Osteoblast (primary cell): Measurements from ENCODE around the gene LAD1. TPM values are rescaled to one million over a fixed set of nuclear protein-coding genes. Genes with fewer than 3 reads are reported as not detected.

ENCODE experiments used
- DNase-seq: peaks from one replicate; pipeline ENCODE4 v3.0.0; 2011; ENCODE audit warnings: low spot score, mixed read lengths; ENCODE audit not compliant: insufficient read length; ENCODE audit errors: missing footprints
- H2AFZ ChIP-seq: 2 replicates; pipeline ENCODE4 v1.6.0; 2011; ENCODE audit warnings: mild to moderate bottlenecking, low read length
- H3K27ac ChIP-seq: 2 replicates; pipeline ENCODE4 v1.5.1; 2011; ENCODE audit warnings: mild to moderate bottlenecking, low read depth, low read length, moderate library complexity
- H3K27me3 ChIP-seq: 2 replicates; pipeline ENCODE4 v1.6.0; 2012; ENCODE audit warnings: mild to moderate bottlenecking, control low read depth, inconsistent platforms, low read length, moderate library complexity; ENCODE audit not compliant: insufficient read depth
- H3K36me3 ChIP-seq: 2 replicates; pipeline ENCODE4 v1.5.1; 2011; ENCODE audit warnings: mild to moderate bottlenecking, low read length, control low read depth, moderate library complexity; ENCODE audit not compliant: insufficient read depth
- H3K4me1 ChIP-seq: 2 replicates; pipeline ENCODE4 v1.5.1; 2011; ENCODE audit warnings: mild to moderate bottlenecking, low read length, control low read depth, moderate library complexity; ENCODE audit not compliant: insufficient read depth
- H3K4me2 ChIP-seq: 2 replicates; pipeline ENCODE4 v1.6.0; 2011; ENCODE audit warnings: mild to moderate bottlenecking, low read length; ENCODE audit not compliant: insufficient read depth
- H3K4me3 ChIP-seq: fragments of 200-600 bp; sonication (generic); 3 replicates; pipeline ENCODE4 v1.5.1; 2012; ENCODE audit warnings: mild to moderate bottlenecking, low read length, inconsistent platforms; ENCODE audit not compliant: insufficient read depth
- H3K79me2 ChIP-seq: 2 replicates; pipeline ENCODE4 v1.6.0; 2012; ENCODE audit warnings: mild to moderate bottlenecking, low read length, control low read depth, inconsistent platforms; ENCODE audit not compliant: insufficient read depth
- H3K9me3 ChIP-seq: 2 replicates; pipeline ENCODE4 v1.5.1; 2011; ENCODE audit warnings: low read depth, low read length, control low read depth
- H4K20me1 ChIP-seq: 2 replicates; pipeline ENCODE4 v1.6.0; 2012; ENCODE audit warnings: mild to moderate bottlenecking, low read length, control low read depth; ENCODE audit not compliant: insufficient read depth
- total RNA-seq: library from RNA; depleted of rRNA; stranded (reverse); fragments of >200 nt; gene quantifications from 2 replicates; pipeline ENCODE4 v1.2.3, GENCODE V29; 2012
- TF ChIP-seq, protein P1 (sequence below): IDR thresholded peaks from 2 replicates; pipeline ENCODE4 v1.5.1; 2011; ENCODE audit warnings: mild to moderate bottlenecking, low read depth, low read length, moderate library complexity; ENCODE audit errors: extremely low read depth

The LAD1 gene
- total RNA-seq, 1 donor: not detected

DNA sequence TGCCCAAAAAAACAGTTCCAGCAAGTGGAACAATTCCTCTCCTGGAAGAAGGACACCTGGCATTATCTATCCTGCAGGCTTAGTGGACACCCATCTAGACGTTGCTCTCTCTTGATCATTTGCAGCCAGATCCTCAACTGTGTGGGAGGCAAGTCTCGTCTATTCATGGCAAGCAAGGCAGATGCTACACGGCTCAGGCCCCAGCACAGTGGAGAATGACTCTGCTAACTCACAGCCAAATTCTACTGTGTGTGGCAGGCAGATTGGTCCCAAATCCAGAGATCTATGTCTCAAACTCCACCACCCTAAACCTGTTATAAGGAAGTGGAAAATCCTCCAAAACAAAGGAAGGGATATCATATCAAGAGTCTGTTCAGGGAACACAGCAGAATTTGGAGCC is 28.6 kb downstream of the LAD1 start:
- H3K4me3 ChIP-seq: no peak overlapping the region
- H3K9me3 ChIP-seq: no peaks in the 10 kb centered on the region
- H3K4me2 ChIP-seq: no peak overlapping the region
- H3K27me3 ChIP-seq: peaks cover 83% of the 10 kb centered on the region
- no peak overlapping the region for H3K27ac ChIP-seq
- no peaks in the 10 kb centered on the region for H4K20me1 ChIP-seq
- no peak overlapping the region for H2AFZ ChIP-seq
- TF ChIP-seq, protein P1, sequence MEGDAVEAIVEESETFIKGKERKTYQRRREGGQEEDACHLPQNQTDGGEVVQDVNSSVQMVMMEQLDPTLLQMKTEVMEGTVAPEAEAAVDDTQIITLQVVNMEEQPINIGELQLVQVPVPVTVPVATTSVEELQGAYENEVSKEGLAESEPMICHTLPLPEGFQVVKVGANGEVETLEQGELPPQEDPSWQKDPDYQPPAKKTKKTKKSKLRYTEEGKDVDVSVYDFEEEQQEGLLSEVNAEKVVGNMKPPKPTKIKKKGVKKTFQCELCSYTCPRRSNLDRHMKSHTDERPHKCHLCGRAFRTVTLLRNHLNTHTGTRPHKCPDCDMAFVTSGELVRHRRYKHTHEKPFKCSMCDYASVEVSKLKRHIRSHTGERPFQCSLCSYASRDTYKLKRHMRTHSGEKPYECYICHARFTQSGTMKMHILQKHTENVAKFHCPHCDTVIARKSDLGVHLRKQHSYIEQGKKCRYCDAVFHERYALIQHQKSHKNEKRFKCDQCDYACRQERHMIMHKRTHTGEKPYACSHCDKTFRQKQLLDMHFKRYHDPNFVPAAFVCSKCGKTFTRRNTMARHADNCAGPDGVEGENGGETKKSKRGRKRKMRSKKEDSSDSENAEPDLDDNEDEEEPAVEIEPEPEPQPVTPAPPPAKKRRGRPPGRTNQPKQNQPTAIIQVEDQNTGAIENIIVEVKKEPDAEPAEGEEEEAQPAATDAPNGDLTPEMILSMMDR: no peak
- H3K4me1 ChIP-seq: no peaks in the 10 kb centered on the region
- H3K79me2 ChIP-seq: no peaks in the 10 kb centered on the region
- DNase-seq: peak; percentile 39
- no peaks in the 10 kb centered on the region for H3K36me3 ChIP-seq

DNA sequence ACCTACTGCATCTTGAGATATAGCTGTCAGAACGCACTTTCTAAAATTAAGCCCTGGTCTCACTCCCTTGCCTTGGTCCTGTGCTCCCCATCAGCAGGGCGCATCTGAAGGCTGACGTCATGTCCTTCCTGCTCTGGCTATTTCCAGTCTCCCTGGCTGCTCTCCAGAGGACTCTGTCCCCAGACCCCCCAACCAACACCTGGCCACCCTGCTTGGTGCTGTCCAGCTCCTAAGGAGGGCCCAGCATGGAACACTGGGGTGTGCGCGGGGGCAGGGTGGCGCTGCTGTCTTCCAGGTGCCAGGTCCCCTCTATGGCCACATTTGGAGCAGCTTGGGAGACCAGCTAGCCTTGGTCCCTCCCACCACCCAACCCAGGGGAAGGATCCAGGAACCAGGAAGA is 29.9 kb downstream of the LAD1 start:
- Histone ChIP-seq H3K4me2 (no peak overlapping the region), H3K9me3 (no peaks in the 10 kb centered on the region), H3K36me3 (no peaks in the 10 kb centered on the region), H3K27ac (no peak overlapping the region), H2AFZ (no peak overlapping the region), H4K20me1 (no peaks in the 10 kb centered on the region), H3K4me1 (no peaks in the 10 kb centered on the region), H3K4me3 (no peak overlapping the region), H3K27me3 (peaks cover 70% of the 10 kb centered on the region), H3K79me2 (no peaks in the 10 kb centered on the region)
- DNase-seq: peak; percentile 43
- TF ChIP-seq, protein P1: no peak

DNA sequence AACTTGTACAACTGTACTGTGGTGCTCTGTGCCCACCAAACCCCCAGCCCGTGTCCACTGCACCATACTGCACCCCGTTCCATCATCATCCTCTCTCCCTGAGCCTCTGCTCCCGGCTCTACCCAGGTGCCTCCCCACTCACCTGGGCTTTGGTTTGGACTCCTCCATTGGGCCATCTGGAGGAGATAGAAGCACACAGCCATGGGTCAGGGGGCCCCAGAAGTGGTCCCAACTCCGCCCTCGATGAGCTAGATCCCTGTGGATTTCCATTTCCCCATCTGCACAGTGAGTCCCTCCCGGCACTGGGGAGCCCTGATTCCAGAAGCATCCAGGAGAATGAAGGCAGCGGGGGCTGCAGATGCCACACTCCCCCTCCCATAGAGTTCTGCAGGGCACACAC is 32.4 kb downstream of the LAD1 start:
- Histone ChIP-seq H3K36me3 (no peaks in the 10 kb centered on the region), H3K27me3 (peaks cover 64% of the 10 kb centered on the region), H3K4me2 (no peak overlapping the region), H3K79me2 (no peaks in the 10 kb centered on the region), H2AFZ (no peak overlapping the region), H4K20me1 (no peaks in the 10 kb centered on the region), H3K4me3 (no peak overlapping the region), H3K27ac (no peak overlapping the region), H3K9me3 (no peaks in the 10 kb centered on the region), H3K4me1 (no peaks in the 10 kb centered on the region)
- TF ChIP-seq, protein P1: no peak
- peak; percentile 8 for DNase-seq

DNA sequence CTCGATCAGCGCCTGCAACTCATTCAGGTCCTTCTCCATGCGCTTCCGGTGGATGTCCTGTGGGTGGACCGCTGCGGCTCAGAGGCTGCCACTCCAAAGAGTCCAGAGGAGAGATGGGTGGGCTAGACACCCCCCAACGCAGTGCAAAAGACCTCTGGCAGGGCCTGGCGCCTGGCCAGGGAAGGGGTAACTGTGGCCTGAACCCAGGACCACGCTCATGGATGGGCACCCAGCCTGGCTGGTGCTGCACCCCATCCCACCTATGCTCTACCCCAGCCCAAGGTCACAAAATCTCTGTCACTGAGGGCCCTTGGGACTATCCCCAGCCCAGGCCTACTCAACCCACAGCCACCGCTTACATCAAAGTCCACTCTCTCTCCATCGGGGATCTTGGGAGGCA is 33.9 kb downstream of the LAD1 start:
- TF ChIP-seq, protein P1: no peak
- no peaks in the 10 kb centered on the region for H3K9me3 ChIP-seq
- H3K79me2 ChIP-seq: no peaks in the 10 kb centered on the region
- no peaks in the 10 kb centered on the region for H3K36me3 ChIP-seq
- no peak overlapping the region for H2AFZ ChIP-seq
- no peak overlapping the region for H3K4me3 ChIP-seq
- no peaks in the 10 kb centered on the region for H3K4me1 ChIP-seq
- no peak overlapping the region for H3K4me2 ChIP-seq
- no peak overlapping the region for H3K27ac ChIP-seq
- no peaks in the 10 kb centered on the region for H4K20me1 ChIP-seq
- peak; percentile 32 for DNase-seq
- H3K27me3 ChIP-seq: peaks cover 57% of the 10 kb centered on the region
